ENCODE measurements around the gene TMUB2. TPM values are rescaled to one million over a fixed set of nuclear protein-coding genes. Genes with fewer than 3 reads are reported as not detected.

TMUB2 gene
- total RNA-seq, 1 experiment from 2014 or later, result 25.1 TPM

- no peaks in the 10 kb centered on the region for H3K9me3 ChIP-seq (ENCODE audit: control insufficient read depth in 1 of 2, insufficient read depth in 1 of 2, low read depth in 1 of 2, low read length in 2 of 2)
- no peak overlapping the region for H3K27ac ChIP-seq (ENCODE audit: low read depth, low read length)
- POLR2A ChIA-PET, result no interaction called here
- H4K20me1 ChIP-seq (ENCODE audit: insufficient read depth), result no peaks in the 10 kb centered on the region
- peaks cover 34% of the 10 kb centered on the region for H3K79me2 ChIP-seq (ENCODE audit: insufficient read depth, low read length)
- ATAC-seq (no peak), DNase-seq (ENCODE audit: low read depth, low spot score) (no peak)
- intact Hi-C loops (cut with micrococcal nuclease), result loop anchor here (10.0 kb wide), 1 partner anchor 310 kb away; no protein-coding TSS in a partner anchor
- CTCF ChIA-PET, result no interaction called here
- no peak overlapping the region for H3K9ac ChIP-seq (ENCODE audit: low read length)
- H3K4me3 ChIP-seq (replicated peaks in 1 of 2; ENCODE audit: low read depth in 1 of 2, low read length in 2 of 2), result no peak overlapping the region
- peaks cover 9 to 28% of the 10 kb centered on the region in 2 experiments; a peak in 3 of 4 replicates for H3K4me1 ChIP-seq (ENCODE audit: control insufficient read depth in 1 of 2, insufficient read depth in 2 of 2, low read length in 2 of 2)
- RAD21 ChIA-PET (ENCODE audit: low non-redundant PET in 1 of 2, low total read pairs in 2 of 2, uncharacterized antibody in 2 of 2, unreplicated experiment in 2 of 2), result no interaction called here
- TF ChIP-seq EZH2 (IDR thresholded peaks at IDR 0.05), result no peak
- no peak for TF ChIP-seq POLR2A (IDR thresholded peaks at IDR 0.05; ENCODE audit: borderline replicate concordance, extremely low read depth, insufficient read depth, insufficient read length)
- no peak for TF ChIP-seq EZH2phosphoT487 (IDR thresholded peaks at IDR 0.05; ENCODE audit: borderline replicate concordance)
- no peak for TF ChIP-seq RAD21 (IDR thresholded peaks at IDR 0.05; ENCODE audit: low read depth)
- no peak for TF ChIP-seq ZBTB33 (IDR thresholded peaks at IDR 0.05; ENCODE audit: extremely low read depth, insufficient replicate concordance, low read length)
- no peak for TF ChIP-seq TCF7L2 (IDR thresholded peaks at IDR 0.05; ENCODE audit: borderline replicate concordance, extremely low read depth, insufficient read depth, insufficient read length)
- TF ChIP-seq MAX (IDR thresholded peaks at IDR 0.05), result no peak
- no peak for TF ChIP-seq FOSL1 (IDR thresholded peaks at IDR 0.05; ENCODE audit: low read depth)
- TF ChIP-seq ZNF274 (IDR thresholded peaks at IDR 0.05; ENCODE audit: low read depth, low read length), result no peak
- no peak for TF ChIP-seq ZFX (IDR thresholded peaks at IDR 0.05)
- TF ChIP-seq SRF (IDR thresholded peaks at IDR 0.05; ENCODE audit: low read depth), result no peak
- TF ChIP-seq EGR1 (IDR thresholded peaks at IDR 0.05; ENCODE audit: low read depth), result no peak
- no peak for TF ChIP-seq CTCF (IDR thresholded peaks at IDR 0.05 in 2 of 3, conservative IDR thresholded peaks at IDR 0.05 in 1 of 3; ENCODE audit: borderline replicate concordance in 1 of 3, insufficient read depth in 1 of 3, low read depth in 2 of 3, low read length in 2 of 3)
- no peak for TF ChIP-seq CEBPB (IDR thresholded peaks at IDR 0.05; ENCODE audit: low read depth)
- no TSS peak for BruUV-seq (replicated peaks)
- peaks cover 23 to 44% of the 10 kb centered on the region in 2 experiments; a peak in 3 of 4 replicates for H3K36me3 ChIP-seq (ENCODE audit: control insufficient read depth in 1 of 2, insufficient read depth in 2 of 2, low read length in 2 of 2)
- H2AFZ ChIP-seq (ENCODE audit: low read depth, low read length, poor library complexity, severe bottlenecking), result no peak overlapping the region
- no peaks in the 10 kb centered on the region for H3K9me2 ChIP-seq (ENCODE audit: insufficient read depth)
- no peaks in the 10 kb centered on the region for H3K27me3 ChIP-seq (ENCODE audit: insufficient read depth, low read length)
- H3K4me2 ChIP-seq (ENCODE audit: low read length), result no peak overlapping the region
Measured at GRCh38 chr17:44214896-44215295, 28.1 kb downstream of the TMUB2 start.
